GM18858 (cell line): Measurements from ENCODE around the gene ATAD1.
"Not testable (repeated sequence)": the region's sequence is repeated elsewhere in the genome, so short reads cannot be mapped to it uniquely, and the experiment has no call there.

Source experiments
- ATAC-seq: cut with Tn5 transposase; IDR thresholded peaks from one replicate; pipeline ENCODE4 v1.9.1; 2021; ENCODE audit not compliant: unreplicated experiment

The ATAD1 gene, protein sequence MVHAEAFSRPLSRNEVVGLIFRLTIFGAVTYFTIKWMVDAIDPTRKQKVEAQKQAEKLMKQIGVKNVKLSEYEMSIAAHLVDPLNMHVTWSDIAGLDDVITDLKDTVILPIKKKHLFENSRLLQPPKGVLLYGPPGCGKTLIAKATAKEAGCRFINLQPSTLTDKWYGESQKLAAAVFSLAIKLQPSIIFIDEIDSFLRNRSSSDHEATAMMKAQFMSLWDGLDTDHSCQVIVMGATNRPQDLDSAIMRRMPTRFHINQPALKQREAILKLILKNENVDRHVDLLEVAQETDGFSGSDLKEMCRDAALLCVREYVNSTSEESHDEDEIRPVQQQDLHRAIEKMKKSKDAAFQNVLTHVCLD

GRCh38 chr10:87817609-87818504 lies at the start of gene ATAD1:
TSS of gene ATAD1 (minus strand) at chr10:87818226. CDS start at chr10:87814599, 3,627 bp downstream.
- ATAC-seq = peak; percentile 60

DNA sequence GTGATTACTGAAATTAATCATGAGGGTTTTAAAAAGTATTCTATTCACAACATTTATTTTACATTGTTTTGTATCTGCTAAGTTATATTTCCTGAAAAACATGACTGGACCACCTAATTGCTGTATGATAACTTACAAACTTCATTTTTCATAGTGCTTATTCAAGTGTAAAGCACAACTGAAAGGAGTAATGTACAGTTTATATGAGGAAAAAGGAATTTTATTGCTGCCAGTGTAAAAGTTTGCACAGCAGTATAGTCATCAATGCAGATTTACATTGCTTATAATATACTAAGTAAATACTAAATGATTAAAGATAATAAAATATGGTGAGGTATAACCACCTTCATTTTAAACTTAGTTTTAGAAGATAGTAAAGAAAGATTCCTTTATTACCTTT lies 49.4 kb upstream of the ATAD1 start:
- no peak for ATAC-seq

GRCh38 chr10:87866412-87866974 lies 48.5 kb upstream of the ATAD1 start:
- no peak for ATAC-seq

- ATAC-seq = no peak
Observed at GRCh38 chr10:87865241-87865881, 47.3 kb upstream of the ATAD1 start.

- no peak for ATAC-seq
Observed at GRCh38 chr10:87864496-87865059, 46.6 kb upstream of the ATAD1 start.

DNA sequence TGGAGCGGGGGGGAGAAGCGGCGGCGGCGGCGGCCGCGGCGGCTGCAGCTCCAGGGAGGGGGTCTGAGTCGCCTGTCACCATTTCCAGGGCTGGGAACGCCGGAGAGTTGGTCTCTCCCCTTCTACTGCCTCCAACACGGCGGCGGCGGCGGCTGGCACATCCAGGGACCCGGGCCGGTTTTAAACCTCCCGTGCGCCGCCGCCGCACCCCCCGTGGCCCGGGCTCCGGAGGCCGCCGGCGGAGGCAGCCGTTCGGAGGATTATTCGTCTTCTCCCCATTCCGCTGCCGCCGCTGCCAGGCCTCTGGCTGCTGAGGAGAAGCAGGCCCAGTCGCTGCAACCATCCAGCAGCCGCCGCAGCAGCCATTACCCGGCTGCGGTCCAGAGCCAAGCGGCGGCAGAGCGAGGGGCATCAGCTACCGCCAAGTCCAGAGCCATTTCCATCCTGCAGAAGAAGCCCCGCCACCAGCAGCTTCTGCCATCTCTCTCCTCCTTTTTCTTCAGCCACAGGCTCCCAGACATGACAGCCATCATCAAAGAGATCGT lies 46.0 kb upstream of the ATAD1 start:
- ATAC-seq = not testable (repeated sequence)

- no peak for ATAC-seq
Observed at GRCh38 chr10:87863053-87863943, 45.3 kb upstream of the ATAD1 start, which contains the start of the genes KLLN and PTEN. TSS of gene KLLN (minus strand) at chr10:87863533. CDS start at chr10:87862487, 1,046 bp downstream. TSS of gene PTEN (plus strand) at chr10:87863625. CDS start at chr10:87864470, 845 bp downstream.

DNA sequence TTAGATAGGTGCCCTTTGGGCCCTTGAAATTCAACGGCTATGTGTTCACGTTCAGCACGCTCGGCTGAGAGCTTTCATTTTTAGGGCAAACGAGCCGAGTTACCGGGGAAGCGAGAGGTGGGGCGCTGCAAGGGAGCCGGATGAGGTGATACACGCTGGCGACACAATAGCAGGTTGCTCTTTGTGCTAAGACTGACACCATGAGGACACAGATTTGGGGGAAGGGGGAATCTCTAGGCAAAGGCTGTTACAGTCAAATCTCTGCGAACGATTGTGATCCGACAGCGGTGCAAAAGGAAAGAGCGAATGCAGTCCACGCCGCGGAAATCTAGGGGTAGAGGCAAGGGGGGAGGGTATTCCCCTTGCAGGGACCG lies 44.6 kb upstream of the ATAD1 start:
- ATAC-seq = no peak

- ATAC-seq = peak; percentile 33
Observed at GRCh38 chr10:87861953-87862678, 44.1 kb upstream of the ATAD1 start.

GRCh38 chr10:87861566-87861952 lies 43.5 kb upstream of the ATAD1 start:
- ATAC-seq = no peak

- ATAC-seq = no peak
Observed at GRCh38 chr10:87860816-87861403, 42.9 kb upstream of the ATAD1 start.

- ATAC-seq = no peak
Observed at GRCh38 chr10:87860156-87860795, 42.2 kb upstream of the ATAD1 start.

DNA sequence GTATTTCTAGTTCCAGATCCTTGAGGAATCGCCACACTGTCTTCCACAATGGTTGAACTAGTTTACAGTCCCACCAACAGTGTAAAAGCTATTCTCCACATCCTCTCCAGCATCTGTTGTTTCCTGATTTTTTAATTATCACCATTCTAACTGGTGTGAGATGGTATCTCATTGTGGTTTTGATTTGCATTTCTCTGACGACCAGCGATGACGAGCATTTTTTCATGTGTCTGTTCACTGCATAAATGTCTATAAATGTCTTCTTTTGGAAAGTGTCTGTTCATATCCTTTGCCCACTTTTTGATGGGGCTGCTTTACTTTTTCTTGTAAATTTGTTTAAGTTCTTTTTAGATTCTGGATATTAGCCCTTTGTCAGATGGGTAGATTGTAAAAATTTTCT lies 37.6 kb upstream of the ATAD1 start:
- not testable (repeated sequence) for ATAC-seq

GRCh38 chr10:87855247-87855646 lies 37.2 kb upstream of the ATAD1 start:
- ATAC-seq = not testable (repeated sequence)

- no peak for ATAC-seq
Observed at GRCh38 chr10:87852089-87852488, 34.1 kb upstream of the ATAD1 start.

- ATAC-seq = no peak
Observed at GRCh38 chr10:87850742-87851205, 32.7 kb upstream of the ATAD1 start.

- no peak for ATAC-seq
Observed at GRCh38 chr10:87849001-87849400, 31.0 kb upstream of the ATAD1 start.

- ATAC-seq = no peak
Observed at GRCh38 chr10:87847550-87847949, 29.5 kb upstream of the ATAD1 start.
